DMS153 treated with DMSO at 0.1 percent for 48 hours (cell line): ENCODE data around the gene DNM2.
"Not testable (repeated sequence)": the region's sequence is repeated elsewhere in the genome, so short reads cannot be mapped to it uniquely, and the experiment has no call there.

Source experiments
- DNase-seq: peaks from one replicate; lab custom pipeline; 2025; ENCODE audit not compliant: unreplicated experiment; lab: John Stamatoyannopoulos, UW

DNM2 gene

GRCh38 chr19:10724573-10725071 lies 6.7 kb downstream of the DNM2 start:
- no peak for DNase-seq

GRCh38 chr19:10725415-10725814 lies 7.5 kb downstream of the DNM2 start:
- no peak for DNase-seq

GRCh38 chr19:10726268-10726667 lies 8.4 kb downstream of the DNM2 start:
- DNase-seq, result no peak

- DNase-seq, result no peak
Observed at GRCh38 chr19:10727685-10728201, 9.9 kb downstream of the DNM2 start.

GRCh38 chr19:10729411-10729810 lies 11.5 kb downstream of the DNM2 start:
- DNase-seq, result no peak

GRCh38 chr19:10730932-10731331 lies 13.1 kb downstream of the DNM2 start:
- no peak for DNase-seq

GRCh38 chr19:10735741-10736140 lies 17.9 kb downstream of the DNM2 start:
- DNase-seq, result no peak

GRCh38 chr19:10736189-10736588 lies 18.3 kb downstream of the DNM2 start:
- DNase-seq, result no peak

- DNase-seq, result no peak
Observed at GRCh38 chr19:10736916-10737551, 19.2 kb downstream of the DNM2 start.

- no peak for DNase-seq
Observed at GRCh38 chr19:10737722-10738121, 19.8 kb downstream of the DNM2 start.

- DNase-seq, result no peak
Observed at GRCh38 chr19:10740798-10741197, 22.9 kb downstream of the DNM2 start.

GRCh38 chr19:10742476-10742875 lies 24.6 kb downstream of the DNM2 start:
- no peak for DNase-seq

GRCh38 chr19:10744253-10744798 lies 26.4 kb downstream of the DNM2 start:
- no peak for DNase-seq

GRCh38 chr19:10744801-10745293 lies 27.0 kb downstream of the DNM2 start:
- no peak for DNase-seq

- not testable (repeated sequence) for DNase-seq
Observed at GRCh38 chr19:10746437-10746836, 28.6 kb downstream of the DNM2 start.

GRCh38 chr19:10747271-10747670 lies 29.4 kb downstream of the DNM2 start:
- DNase-seq, result no peak

- DNase-seq, result no peak
Observed at GRCh38 chr19:10747674-10748073, 29.8 kb downstream of the DNM2 start.

- DNase-seq, result no peak
Observed at GRCh38 chr19:10748195-10748926, 30.5 kb downstream of the DNM2 start.

GRCh38 chr19:10748927-10749434 lies 31.1 kb downstream of the DNM2 start:
- DNase-seq, result peak; percentile 63

- no peak for DNase-seq
Observed at GRCh38 chr19:10749435-10750384, 31.8 kb downstream of the DNM2 start.
